Fibroblast of skin of abdomen (primary cell): Measurements from ENCODE around the gene NAXD.
A peak's percentile ranks its signal among the peaks of the same experiment; 100 is the strongest.
"Not testable (repeated sequence)": the region's sequence is repeated elsewhere in the genome, so short reads cannot be mapped to it uniquely, and the experiment has no call there.

Experiments used
- DNase-seq: peaks from one replicate; pipeline ENCODE4 v3.0.0-alpha.2; 2013

NAXD gene

GRCh38 chr13:110628952-110629701 lies 13.8 kb downstream of the NAXD start:
- no peak for DNase-seq

- no peak for DNase-seq
These were observed 14.4 kb downstream of the NAXD start for GRCh38 chr13:110629735-110630134.

GRCh38 chr13:110630566-110631119 lies 15.3 kb downstream of the NAXD start:
- no peak for DNase-seq

GRCh38 chr13:110632255-110632654 lies 16.9 kb downstream of the NAXD start:
- DNase-seq: not testable (repeated sequence)

- no peak for DNase-seq
These were observed 18.4 kb downstream of the NAXD start for GRCh38 chr13:110633776-110634175.

- peak; percentile 64 for DNase-seq
These were observed 19.2 kb downstream of the NAXD start for GRCh38 chr13:110634558-110634957.

GRCh38 chr13:110635405-110636002 lies 20.2 kb downstream of the NAXD start:
- DNase-seq: no peak

GRCh38 chr13:110636053-110636475 lies 20.7 kb downstream of the NAXD start:
- DNase-seq: no peak

- no peak for DNase-seq
These were observed 21.4 kb downstream of the NAXD start for GRCh38 chr13:110636701-110637201.

- DNase-seq: no peak
These were observed 21.9 kb downstream of the NAXD start for GRCh38 chr13:110637275-110637674.

- no peak for DNase-seq
These were observed 22.4 kb downstream of the NAXD start for GRCh38 chr13:110637747-110638146.

GRCh38 chr13:110638257-110638656 lies 22.9 kb downstream of the NAXD start:
- no peak for DNase-seq

- no peak for DNase-seq
These were observed 23.8 kb downstream of the NAXD start for GRCh38 chr13:110638814-110639806.

GRCh38 chr13:110639935-110640334 lies 24.6 kb downstream of the NAXD start:
- no peak for DNase-seq

GRCh38 chr13:110640591-110641029 lies 25.3 kb downstream of the NAXD start:
- no peak for DNase-seq

GRCh38 chr13:110641055-110642015 lies 26.0 kb downstream of the NAXD start:
- DNase-seq: peak; percentile 40

GRCh38 chr13:110642291-110642981 lies 27.1 kb downstream of the NAXD start:
- no peak for DNase-seq

- DNase-seq: no peak
These were observed 28.0 kb downstream of the NAXD start for GRCh38 chr13:110643324-110643723.

GRCh38 chr13:110643768-110644421 lies 28.6 kb downstream of the NAXD start:
- no peak for DNase-seq
